GM12891 (cell line): ENCODE results near the gene ARHGAP11A.

Experiments
- PAX5 ChIP-seq: IDR thresholded peaks from 2 replicates; pipeline ENCODE4 v1.6.1; 2011; ENCODE audit warnings: low read length, moderate library complexity, mild to moderate bottlenecking; ENCODE audit not compliant: insufficient read depth, severe bottlenecking
- POLR2A ChIP-seq: IDR thresholded peaks from 2 replicates; pipeline ENCODE4 v1.6.1; 2011; ENCODE audit warnings: low read depth, low read length, control low read depth
- POLR2AphosphoS5 ChIP-seq: IDR thresholded peaks from 2 replicates; pipeline ENCODE4 v1.6.1; 2011; ENCODE audit warnings: low read depth, low read length, control low read depth
- SPI1 ChIP-seq: IDR thresholded peaks from 2 replicates; pipeline ENCODE4 v1.6.1; 2011; ENCODE audit warnings: low read depth, low read length, control low read depth
- TAF1 ChIP-seq: IDR thresholded peaks from 2 replicates; pipeline ENCODE4 v1.6.1; 2011; ENCODE audit warnings: low read depth, low read length, control low read depth

GRCh38 chr15:32649342-32649741, 34.0 kb downstream of the ARHGAP11A start:
- TF ChIP-seq POLR2AphosphoS5 (no peak), POLR2A (no peak), TAF1 (no peak), PAX5 (no peak), SPI1 (no peak)
